ENCODE measurements around the gene PPIA.

GRCh38 chr7:44752822-44753221 lies 43.7 kb upstream of the PPIA start:
- TF ChIP-seq CTCF (IDR thresholded peaks at IDR 0.05; ENCODE audit: low read depth, low read length), result no peak
- no peak for TF ChIP-seq EZH2phosphoT487 (IDR thresholded peaks at IDR 0.05; ENCODE audit: low read depth)

All from OCI-LY3 (cell line).